GM12878 (cell line): Measurements from ENCODE around the gene RASIP1. TPM values are rescaled to one million over a fixed set of nuclear protein-coding genes. Genes with fewer than 3 reads are reported as not detected.

Experiments used
- BCL11A ChIP-seq: IDR thresholded peaks from 2 replicates; pipeline ENCODE4 v1.6.1; 2011; ENCODE audit warnings: low read depth, low read length
- CBX3 ChIP-seq: fragments of 200-600 bp; sonication (generic); IDR thresholded peaks from 2 replicates; pipeline ENCODE4 v1.6.1; 2016; ENCODE audit warnings: low read depth, borderline replicate concordance
- CREB1 ChIP-seq: IDR thresholded peaks from 2 replicates; pipeline ENCODE4 v1.6.1; 2012; ENCODE audit warnings: low read depth, mild to moderate bottlenecking, inconsistent platforms
- CREM ChIP-seq: IDR thresholded peaks from 2 replicates; pipeline ENCODE4 v1.6.1; 2014; ENCODE audit warnings: antibody characterized with exemption, low read depth
- ETV6 ChIP-seq, 2 experiments: fragments of 450-650 bp in 1 of 2; IDR thresholded peaks in 1 of 2; conservative IDR thresholded peaks in 1 of 2; 2 replicates each; pipeline ENCODE4 v1.6.1; 2014; ENCODE audit warnings: antibody characterized with exemption in 1 of 2, borderline replicate concordance in 1 of 2, low read depth in 1 of 2, mild to moderate bottlenecking in 1 of 2, moderate library complexity in 1 of 2
- FOXM1 ChIP-seq: IDR thresholded peaks from 2 replicates; pipeline ENCODE4 v1.6.1; 2012; ENCODE audit warnings: low read depth, mild to moderate bottlenecking, inconsistent platforms, low read length, moderate library complexity
- GABPA ChIP-seq: IDR thresholded peaks from 2 replicates; pipeline ENCODE4 v1.6.1; 2014; ENCODE audit warnings: antibody characterized with exemption, low read depth, mild to moderate bottlenecking, inconsistent platforms
- HDAC2 ChIP-seq: fragments of 200-600 bp; sonication (generic); IDR thresholded peaks from 2 replicates; pipeline ENCODE4 v1.6.1; 2017
- HSF1 ChIP-seq: fragments of 150-350 bp; IDR thresholded peaks from 2 replicates; pipeline ENCODE4 v1.6.1; 2014; ENCODE audit warnings: mild to moderate bottlenecking, low read depth, low read length
- KLF5 ChIP-seq: fragments of 450-650 bp; IDR thresholded peaks from 2 replicates; pipeline ENCODE4 v1.6.1; 2014; ENCODE audit warnings: mild to moderate bottlenecking; ENCODE audit not compliant: partially characterized antibody
- MEF2A ChIP-seq: IDR thresholded peaks from 2 replicates; pipeline ENCODE4 v1.6.1; 2011; ENCODE audit warnings: low read depth, mild to moderate bottlenecking, low read length, moderate library complexity; ENCODE audit not compliant: insufficient read depth
- MYC ChIP-seq: IDR thresholded peaks from 2 replicates; pipeline ENCODE4 v1.6.1; 2011; ENCODE audit warnings: mild to moderate bottlenecking, low read length, moderate library complexity, inconsistent platforms; ENCODE audit not compliant: insufficient read depth, insufficient replicate concordance, insufficient read length, severe bottlenecking
- NR2C2 ChIP-seq: IDR thresholded peaks from 2 replicates; pipeline ENCODE4 v1.6.1; 2011; ENCODE audit warnings: borderline replicate concordance, low read depth; ENCODE audit not compliant: control insufficient read depth, insufficient read length
- NRF1 ChIP-seq: conservative IDR thresholded peaks from 2 replicates; pipeline ENCODE4 v1.6.1; 2011; ENCODE audit warnings: mild to moderate bottlenecking, low read depth, low read length, improper control_type of control experiment
- PKNOX1 ChIP-seq: fragments of 450-650 bp; IDR thresholded peaks from 2 replicates; pipeline ENCODE4 v1.6.1; 2016; ENCODE audit warnings: mild to moderate bottlenecking
- POLR2AphosphoS2 ChIP-seq: IDR thresholded peaks from 2 replicates; pipeline ENCODE4 v1.6.1; 2011; ENCODE audit warnings: low read depth, mild to moderate bottlenecking, low read length, improper control_type of control experiment, moderate library complexity
- RAD51 ChIP-seq: fragments of 450-650 bp; IDR thresholded peaks from 2 replicates; pipeline ENCODE4 v1.6.1; 2016; ENCODE audit warnings: moderate library complexity, mild to moderate bottlenecking, inconsistent platforms
- RB1 ChIP-seq: fragments of 450-650 bp; formaldehyde crosslinking; IDR thresholded peaks from 2 replicates; pipeline ENCODE4 v1.6.1; 2017; ENCODE audit warnings: mild to moderate bottlenecking, borderline replicate concordance
- SMAD5 ChIP-seq: IDR thresholded peaks from 2 replicates; pipeline ENCODE4 v1.6.1; 2016; ENCODE audit warnings: antibody characterized with exemption, low read depth
- SMARCA5 ChIP-seq: fragments of 450-650 bp; IDR thresholded peaks from 2 replicates; pipeline ENCODE4 v1.6.1; 2017; ENCODE audit warnings: mild to moderate bottlenecking
- STAT1 ChIP-seq: fragments of 450-650 bp; conservative IDR thresholded peaks from 2 replicates; pipeline ENCODE4 v1.6.1; 2014; ENCODE audit warnings: antibody characterized with exemption, mild to moderate bottlenecking
- USF1 ChIP-seq: IDR thresholded peaks from 2 replicates; pipeline ENCODE4 v1.6.1; 2011; ENCODE audit warnings: borderline replicate concordance, low read depth, mild to moderate bottlenecking, moderate library complexity, mixed read lengths, low read length; ENCODE audit not compliant: insufficient read depth; ENCODE audit errors: extremely low read length
- ZBTB11 ChIP-seq: fragments of 450-650 bp; formaldehyde crosslinking; IDR thresholded peaks from 2 replicates; pipeline ENCODE4 v1.5.0; 2022; ENCODE audit warnings: mild to moderate bottlenecking, missing genetic modification characterization
- ZBTB33 ChIP-seq: fragments of 450-650 bp; IDR thresholded peaks from 2 replicates; pipeline ENCODE4 v1.6.1; 2017; ENCODE audit warnings: mild to moderate bottlenecking
- polyA plus RNA-seq, 11 experiments: library from polyadenylated mRNA; depleted of rRNA in 4 of 11; unstranded in 6 of 11; stranded (reverse) in 5 of 11; fragments of >200 nt; fragmentation: Nextera tagmentation in 4 of 11; fragmentation: Illumina TruSeq in 1 of 11; extraction: Ambion mirVana in 4 of 11; extraction: Trizol in 1 of 11; gene quantifications; 1 replicate in 1 of 11; 2 replicates in 10 of 11; pipeline versions ENCODE4 v1.2.1 to v1.2.3, GENCODE V29; 2011 to 2016; ENCODE audit warnings: inconsistent platforms in 2 of 11, missing spikeins in 2 of 11, low read depth in 1 of 11
- total RNA-seq, 4 experiments: library from RNA; depleted of rRNA in 3 of 4; stranded (reverse); fragments of >200 nt in 3 of 4; fragmentation: Illumina TruSeq in 1 of 4; extraction: Trizol in 1 of 4; gene quantifications; 2 replicates each; pipeline versions ENCODE4 v1.2.1 to v1.2.3, GENCODE V29; 2013 to 2021

RASIP1 gene
- total and polyA plus RNA-seq, 10 of the 15 experiments (the other 5 are each of a cell fraction or from before 2014, with no cell fraction given): 0.08 TPM; not detected in 9

- TF ChIP-seq ZBTB11 (CRISPR knock-in tag): no peak
- no peak for TF ChIP-seq POLR2AphosphoS2
- TF ChIP-seq NR2C2: no peak
- no peak for TF ChIP-seq SMARCA5
- TF ChIP-seq MYC: no peak
- no peak for TF ChIP-seq ZBTB33
- TF ChIP-seq STAT1: no peak
- no peak for TF ChIP-seq HSF1
- TF ChIP-seq RAD51: no peak
- no peak for TF ChIP-seq RB1
- no peak for TF ChIP-seq HDAC2
- TF ChIP-seq ETV6 (conservative IDR thresholded peaks at IDR 0.05 in 1 of 2, IDR thresholded peaks at IDR 0.05 in 1 of 2; ENCODE audit: borderline replicate concordance in 1 of 2, low read depth in 1 of 2): peak in 1 of 2 experiments; percentile 82; a peak in 2 of 4 replicates
- TF ChIP-seq NRF1: no peak
- no peak for TF ChIP-seq USF1
- peak; percentile 88 for TF ChIP-seq CREB1
- no peak for TF ChIP-seq MEF2A
- TF ChIP-seq BCL11A: no peak
- TF ChIP-seq FOXM1: no peak
- no peak for TF ChIP-seq KLF5
- peak; percentile 69 for TF ChIP-seq CREM
- no peak for TF ChIP-seq PKNOX1
- TF ChIP-seq SMAD5: no peak
- TF ChIP-seq CBX3: no peak
- peak; percentile 84 for TF ChIP-seq GABPA
Measured at GRCh38 chr19:48726556-48726955, 13.9 kb downstream of the RASIP1 start (continued).
